Neutrophil (primary cell): Measurements from ENCODE around the gene B9D2.
A peak's percentile ranks its signal among the peaks of the same experiment; 100 is the strongest.

Experiments used
- H3K27ac ChIP-seq: fragments of 200-600 bp; sonication (generic); 2 replicates; pipeline ENCODE4 v1.5.1; 2016; ENCODE audit warnings: mild to moderate bottlenecking, moderate library complexity
- H3K27me3 ChIP-seq: fragments of 200-600 bp; sonication (generic); 2 replicates; pipeline ENCODE4 v1.6.0; 2016; ENCODE audit warnings: mild to moderate bottlenecking
- H3K36me3 ChIP-seq: fragments of 200-600 bp; sonication (generic); 2 replicates; pipeline ENCODE4 v1.5.1; 2017
- H3K4me1 ChIP-seq, 2 experiments: fragments of 200-600 bp in 1 of 2; sonication (generic) in 1 of 2; 1 replicate in 1 of 2; 2 replicates in 1 of 2; pipeline versions ENCODE4 v1.5.1 to v1.6.1; 2013 to 2016; ENCODE audit warnings: low read depth in 1 of 2, low read length in 1 of 2, mild to moderate bottlenecking in 1 of 2, moderate library complexity in 1 of 2; ENCODE audit not compliant: control insufficient read depth in 1 of 2, insufficient read depth in 1 of 2
- H3K4me3 ChIP-seq, 2 experiments: fragments of 200-600 bp in 1 of 2; sonication (generic) in 1 of 2; 1 replicate in 1 of 2; 2 replicates in 1 of 2; pipeline ENCODE4 v1.5.1; 2013 to 2016; ENCODE audit warnings: low read depth in 1 of 2, low read length in 1 of 2, mild to moderate bottlenecking in 1 of 2, moderate library complexity in 1 of 2
- H3K9me3 ChIP-seq: fragments of 200-600 bp; sonication (generic); 2 replicates; pipeline ENCODE4 v1.5.1; 2016
- TF ChIP-seq, protein P1 (sequence below): fragments of 200-600 bp; sonication (generic); IDR thresholded peaks from 2 replicates; pipeline ENCODE4 v1.5.1; 2016; ENCODE audit warnings: antibody characterized with exemption

B9D2 gene

GRCh38 chr19:41318696-41319499 lies 45.1 kb downstream of the B9D2 start:
- H3K27me3 ChIP-seq, result no peaks in the 10 kb centered on the region
- H3K4me3 ChIP-seq, result no peak overlapping the region
- H3K27ac ChIP-seq, result no peak overlapping the region
- H3K4me1 ChIP-seq, result peaks cover 28 to 29% of the 10 kb centered on the region in 2 experiments
- H3K9me3 ChIP-seq, result no peaks in the 10 kb centered on the region
- H3K36me3 ChIP-seq, result peaks cover 79% of the 10 kb centered on the region
- TF ChIP-seq, protein P1, sequence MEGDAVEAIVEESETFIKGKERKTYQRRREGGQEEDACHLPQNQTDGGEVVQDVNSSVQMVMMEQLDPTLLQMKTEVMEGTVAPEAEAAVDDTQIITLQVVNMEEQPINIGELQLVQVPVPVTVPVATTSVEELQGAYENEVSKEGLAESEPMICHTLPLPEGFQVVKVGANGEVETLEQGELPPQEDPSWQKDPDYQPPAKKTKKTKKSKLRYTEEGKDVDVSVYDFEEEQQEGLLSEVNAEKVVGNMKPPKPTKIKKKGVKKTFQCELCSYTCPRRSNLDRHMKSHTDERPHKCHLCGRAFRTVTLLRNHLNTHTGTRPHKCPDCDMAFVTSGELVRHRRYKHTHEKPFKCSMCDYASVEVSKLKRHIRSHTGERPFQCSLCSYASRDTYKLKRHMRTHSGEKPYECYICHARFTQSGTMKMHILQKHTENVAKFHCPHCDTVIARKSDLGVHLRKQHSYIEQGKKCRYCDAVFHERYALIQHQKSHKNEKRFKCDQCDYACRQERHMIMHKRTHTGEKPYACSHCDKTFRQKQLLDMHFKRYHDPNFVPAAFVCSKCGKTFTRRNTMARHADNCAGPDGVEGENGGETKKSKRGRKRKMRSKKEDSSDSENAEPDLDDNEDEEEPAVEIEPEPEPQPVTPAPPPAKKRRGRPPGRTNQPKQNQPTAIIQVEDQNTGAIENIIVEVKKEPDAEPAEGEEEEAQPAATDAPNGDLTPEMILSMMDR, result no peak

DNA sequence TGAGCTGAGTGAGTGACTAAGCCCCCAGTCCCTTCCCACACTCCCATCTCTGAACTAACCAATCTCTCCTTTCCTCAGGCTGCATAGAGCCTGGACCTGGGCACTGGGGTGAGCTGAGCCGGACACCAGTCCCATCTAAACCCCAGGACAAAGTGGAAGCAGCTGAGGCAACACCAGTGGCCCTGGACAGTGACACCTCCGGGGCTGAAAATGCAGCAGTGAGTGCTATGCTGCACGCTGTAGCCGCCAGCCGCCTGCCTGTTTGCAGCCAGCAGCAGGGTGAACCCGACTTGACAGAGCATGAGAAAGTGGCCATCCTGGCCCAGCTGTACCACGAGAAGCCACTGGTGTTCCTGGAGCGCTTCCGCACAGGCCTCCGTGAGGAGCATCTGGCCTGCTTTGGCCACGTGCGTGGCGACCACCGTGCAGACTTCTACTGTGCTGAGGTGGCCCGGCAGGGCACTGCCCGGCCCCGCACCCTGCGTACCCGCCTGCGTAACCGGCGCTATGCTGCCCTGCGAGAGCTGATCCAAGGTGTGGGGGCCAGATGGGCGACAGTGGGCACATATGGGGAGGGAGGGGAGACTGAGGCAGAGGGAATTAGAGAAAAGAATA lies 47.5 kb downstream of the B9D2 start:
- Histone ChIP-seq H3K9me3 (no peaks in the 10 kb centered on the region), H3K4me1 (peaks cover 4% of the 10 kb centered on the region in 2 experiments), H3K36me3 (peaks cover 79% of the 10 kb centered on the region), H3K4me3 (no peak overlapping the region), H3K27me3 (no peaks in the 10 kb centered on the region), H3K27ac (peak overlapping the region; percentile 15)
- TF ChIP-seq, protein P1, result no peak

DNA sequence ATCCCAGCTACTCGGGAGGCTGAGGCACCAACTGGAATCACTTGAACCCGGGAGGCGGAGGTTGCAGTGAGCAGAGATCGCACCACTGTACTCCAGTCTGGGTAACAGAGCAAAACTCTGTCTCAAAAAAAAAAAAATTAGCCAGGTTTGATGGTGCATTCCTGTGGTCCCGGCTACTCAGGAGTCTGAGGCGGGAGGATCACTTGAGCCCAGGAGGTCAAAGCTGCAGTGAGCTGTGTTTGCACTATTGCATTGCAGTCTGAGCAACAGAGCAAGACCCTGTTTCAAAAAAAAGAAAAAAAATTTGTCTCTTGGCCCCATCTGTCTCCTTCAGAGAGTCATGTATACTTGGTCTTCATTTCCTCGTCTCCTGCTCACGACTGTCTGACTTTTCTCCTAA lies 52.3 kb downstream of the B9D2 start:
- Histone ChIP-seq H3K4me1 (peaks cover 40 to 46% of the 10 kb centered on the region in 2 experiments), H3K27me3 (no peaks in the 10 kb centered on the region), H3K9me3 (no peaks in the 10 kb centered on the region), H3K4me3 (no peak overlapping the region), H3K36me3 (peaks cover 38% of the 10 kb centered on the region), H3K27ac (no peak overlapping the region)
- TF ChIP-seq, protein P1, result no peak

DNA sequence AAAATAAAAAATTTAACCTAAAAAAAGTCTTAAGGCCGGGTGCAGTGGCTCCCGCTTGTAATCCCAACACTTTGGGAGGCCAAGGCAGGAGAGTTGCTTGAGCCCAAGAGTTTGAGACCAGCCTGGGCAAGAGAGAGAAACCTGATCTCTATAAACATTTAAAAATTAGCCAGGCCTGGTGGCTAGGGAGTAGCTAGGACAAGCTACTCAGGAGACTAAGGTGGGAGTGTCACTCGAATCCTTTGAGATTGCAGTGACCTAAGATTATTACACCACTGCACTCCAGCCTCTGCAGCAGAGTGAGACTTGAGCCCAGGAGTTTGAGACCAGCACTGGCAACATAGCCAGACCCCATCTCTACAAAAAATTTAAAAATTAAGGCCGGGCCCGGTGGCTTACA lies 52.9 kb downstream of the B9D2 start:
- Histone ChIP-seq H3K4me1 (peaks cover 45 to 51% of the 10 kb centered on the region in 2 experiments), H3K27me3 (no peaks in the 10 kb centered on the region), H3K9me3 (no peaks in the 10 kb centered on the region), H3K36me3 (peaks cover 38% of the 10 kb centered on the region), H3K27ac (peak overlapping the region; percentile 91), H3K4me3 (peak overlapping the region; percentile 93 to 98)
- TF ChIP-seq, protein P1, result no peak

DNA sequence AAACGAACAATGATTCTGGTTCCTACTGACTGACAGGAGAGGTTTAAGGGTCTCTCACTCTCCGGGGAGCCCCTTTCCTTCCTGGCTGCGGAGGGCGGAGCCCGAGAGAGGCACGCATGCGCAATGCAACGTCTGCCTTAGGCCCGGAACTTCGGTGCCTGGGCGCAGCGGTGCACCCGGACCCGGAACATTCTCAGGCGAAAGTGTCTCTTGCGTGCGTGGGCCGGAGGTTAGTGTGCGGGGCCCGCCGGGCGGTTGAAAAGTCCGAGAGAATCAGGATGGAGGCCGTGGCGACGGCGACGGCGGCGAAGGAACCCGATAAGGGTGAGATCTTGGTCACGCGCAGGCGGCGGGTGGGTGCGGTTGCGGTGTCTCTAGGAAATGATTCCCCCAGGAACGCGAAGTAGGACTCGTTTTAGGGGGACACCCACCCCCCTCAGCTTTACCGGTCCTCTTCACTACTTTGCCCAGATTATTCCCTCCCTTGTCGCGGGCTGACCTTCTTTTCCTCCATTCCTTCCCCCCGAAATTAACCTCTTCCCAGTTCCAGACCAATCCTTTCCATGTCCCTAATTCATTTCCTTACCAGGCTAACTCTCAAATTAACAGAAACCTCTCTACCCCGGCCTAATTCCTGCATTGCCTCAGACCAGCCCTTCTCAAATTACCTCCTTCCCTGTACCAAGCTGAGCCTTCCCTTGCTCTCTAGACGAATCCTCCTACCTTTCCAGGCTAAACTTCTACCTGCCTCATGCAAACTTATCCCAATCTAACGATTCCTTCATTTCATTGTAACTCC lies 53.7 kb downstream of the B9D2 start, which contains the start of gene CCDC97:
TSS of gene CCDC97 (plus strand) at position 140 of the 799 bp plus-strand sequence. CDS start at position 279, 139 bp downstream.
- H3K4me3 ChIP-seq, result peak within 1 kb of the TSS; percentile 93 to 98
- H3K36me3 ChIP-seq, result peaks cover 42% of the 10 kb centered on the region
- H3K27me3 ChIP-seq, result no peaks in the 10 kb centered on the region
- TF ChIP-seq, protein P1, result peak; percentile 53
- H3K4me1 ChIP-seq, result peaks cover 45 to 53% of the 10 kb centered on the region in 2 experiments
- no peaks in the 10 kb centered on the region for H3K9me3 ChIP-seq
- H3K27ac ChIP-seq, result peak within 1 kb of the TSS; percentile 91
